ENCODE measurements around the gene BAIAP2. TPM values are rescaled to one million over a fixed set of nuclear protein-coding genes. Genes with fewer than 3 reads are reported as not detected.

The BAIAP2 gene
- total RNA-seq, 1 donor from 2014 or later = 6.8 TPM

DNA sequence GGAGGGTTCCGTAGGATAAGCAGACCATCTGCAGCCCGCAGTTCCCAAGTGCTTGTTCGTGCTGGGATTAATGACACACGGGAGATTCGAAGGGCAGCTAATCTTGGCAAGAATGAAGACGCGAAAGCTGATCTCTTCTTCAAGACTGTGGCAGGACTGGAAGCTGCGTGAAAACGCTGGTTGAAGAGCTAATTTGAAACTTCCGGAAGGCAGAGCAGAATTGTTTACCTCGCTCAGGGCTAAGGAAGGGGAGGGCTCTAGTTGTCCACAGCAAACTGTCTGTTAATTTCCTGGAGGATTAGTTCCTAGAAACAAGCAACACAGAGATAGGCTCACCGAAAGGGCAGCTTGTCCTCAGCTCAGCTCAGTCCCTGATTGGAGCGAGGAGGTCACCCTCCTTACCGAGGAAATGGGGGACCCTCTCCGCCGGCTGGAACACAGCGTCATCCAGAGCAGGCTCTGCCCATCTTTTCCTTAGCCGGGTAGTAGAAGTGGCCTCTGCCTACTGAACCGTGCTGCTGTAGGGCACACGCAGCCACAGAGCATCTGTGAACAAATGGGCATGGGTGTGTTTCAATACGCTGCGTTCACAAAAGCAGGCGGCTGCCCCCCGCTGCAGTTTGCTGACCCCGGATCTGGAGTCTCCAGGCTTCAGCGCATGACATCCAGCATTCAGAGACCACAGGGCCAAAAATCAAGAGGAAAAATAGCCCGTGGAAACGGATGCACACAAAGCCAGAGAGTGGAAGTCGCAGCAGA is 16.7 kb upstream of the BAIAP2 start:
- no peak for DNase-seq
- intact Hi-C loops (cut with micrococcal nuclease) = no loop called here
- Mint-ChIP-seq H3K4me3 (peak overlapping the region; percentile 82), H3K27me3 (no peaks in the 10 kb centered on the region), H3K27ac (peak overlapping the region; percentile 64), H3K9me3 (peaks cover 3% of the 10 kb centered on the region), H3K36me3 (ENCODE audit: low read depth) (no peaks in the 10 kb centered on the region), H3K4me1 (peaks cover 14% of the 10 kb centered on the region)
- peak; percentile 76 for ATAC-seq (ENCODE audit: low read depth)
- CTCF ChIA-PET = interaction anchor here (1.2 to 1.3 kb wide), 2 partner anchors 25 to 83 kb away, joined by 3 to 4 read pairs; no protein-coding TSS in a partner anchor
- TF ChIP-seq, protein P1, sequence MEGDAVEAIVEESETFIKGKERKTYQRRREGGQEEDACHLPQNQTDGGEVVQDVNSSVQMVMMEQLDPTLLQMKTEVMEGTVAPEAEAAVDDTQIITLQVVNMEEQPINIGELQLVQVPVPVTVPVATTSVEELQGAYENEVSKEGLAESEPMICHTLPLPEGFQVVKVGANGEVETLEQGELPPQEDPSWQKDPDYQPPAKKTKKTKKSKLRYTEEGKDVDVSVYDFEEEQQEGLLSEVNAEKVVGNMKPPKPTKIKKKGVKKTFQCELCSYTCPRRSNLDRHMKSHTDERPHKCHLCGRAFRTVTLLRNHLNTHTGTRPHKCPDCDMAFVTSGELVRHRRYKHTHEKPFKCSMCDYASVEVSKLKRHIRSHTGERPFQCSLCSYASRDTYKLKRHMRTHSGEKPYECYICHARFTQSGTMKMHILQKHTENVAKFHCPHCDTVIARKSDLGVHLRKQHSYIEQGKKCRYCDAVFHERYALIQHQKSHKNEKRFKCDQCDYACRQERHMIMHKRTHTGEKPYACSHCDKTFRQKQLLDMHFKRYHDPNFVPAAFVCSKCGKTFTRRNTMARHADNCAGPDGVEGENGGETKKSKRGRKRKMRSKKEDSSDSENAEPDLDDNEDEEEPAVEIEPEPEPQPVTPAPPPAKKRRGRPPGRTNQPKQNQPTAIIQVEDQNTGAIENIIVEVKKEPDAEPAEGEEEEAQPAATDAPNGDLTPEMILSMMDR (IDR thresholded peaks at IDR 0.05) = no peak
- POLR2A ChIA-PET = no interaction called here

DNA sequence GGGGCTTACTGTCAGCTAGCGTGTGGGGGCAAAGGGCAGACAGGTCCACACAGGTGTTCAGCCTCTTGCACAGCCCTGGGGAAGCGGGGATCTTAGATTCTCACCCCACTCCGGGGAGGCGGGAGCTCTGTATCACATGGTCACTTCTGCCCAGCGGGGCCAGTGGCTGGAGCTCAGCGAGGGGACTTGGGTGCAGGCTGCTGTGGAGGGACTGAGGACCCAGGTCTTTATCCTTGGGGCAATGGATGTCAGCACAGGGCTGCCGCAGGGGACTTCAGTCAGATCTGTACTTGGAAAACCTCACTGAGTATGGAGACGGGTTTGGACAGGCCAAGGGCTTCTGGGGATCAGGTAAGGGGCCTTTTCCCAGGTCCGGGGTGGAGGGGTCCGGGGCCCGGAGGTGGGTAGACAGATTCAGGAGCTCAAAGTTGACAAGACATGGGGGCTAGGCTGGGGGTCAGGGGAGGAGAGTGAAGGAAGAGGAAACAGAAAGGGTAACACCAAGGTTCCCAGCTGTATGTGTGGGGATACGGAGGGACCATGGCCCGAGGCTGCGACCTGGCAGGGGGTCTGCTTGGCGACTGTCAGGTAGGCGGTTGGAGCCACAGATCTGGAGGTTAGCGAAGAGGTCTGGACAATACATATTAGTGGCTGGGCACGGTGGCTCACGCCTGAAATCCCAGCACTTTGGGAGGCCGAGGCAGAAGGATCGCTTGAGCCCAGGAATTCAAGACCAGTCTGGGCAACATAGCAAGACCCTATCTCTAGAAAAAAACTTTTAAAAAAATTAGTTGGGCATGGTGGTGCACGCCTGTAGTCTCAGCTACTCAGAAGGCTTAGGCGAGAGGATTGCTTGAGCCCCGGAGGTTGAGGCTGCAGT is 15.1 kb upstream of the BAIAP2 start:
- Mint-ChIP-seq H3K27me3 (peaks cover 3% of the 10 kb centered on the region), H3K4me1 (peaks cover 18% of the 10 kb centered on the region), H3K36me3 (ENCODE audit: low read depth) (no peaks in the 10 kb centered on the region), H3K27ac (no peak overlapping the region), H3K4me3 (peak overlapping the region; percentile 19), H3K9me3 (peaks cover 3% of the 10 kb centered on the region)
- TF ChIP-seq, protein P1 (IDR thresholded peaks at IDR 0.05) = no peak
- CTCF ChIA-PET = interaction anchor here (0.5 to 1.6 kb wide), 2 partner anchors 31 to 579 kb away, joined by 3 to 6 read pairs; no protein-coding TSS in a partner anchor
- DNase-seq (no peak), ATAC-seq (ENCODE audit: low read depth) (no peak)
- POLR2A ChIA-PET = interaction anchor here (0.7 kb wide), 3 partner anchors 12 to 914 kb away, joined by 3 to 7 read pairs (median 5); no protein-coding TSS in a partner anchor
- intact Hi-C loops (cut with micrococcal nuclease) = no loop called here

DNA sequence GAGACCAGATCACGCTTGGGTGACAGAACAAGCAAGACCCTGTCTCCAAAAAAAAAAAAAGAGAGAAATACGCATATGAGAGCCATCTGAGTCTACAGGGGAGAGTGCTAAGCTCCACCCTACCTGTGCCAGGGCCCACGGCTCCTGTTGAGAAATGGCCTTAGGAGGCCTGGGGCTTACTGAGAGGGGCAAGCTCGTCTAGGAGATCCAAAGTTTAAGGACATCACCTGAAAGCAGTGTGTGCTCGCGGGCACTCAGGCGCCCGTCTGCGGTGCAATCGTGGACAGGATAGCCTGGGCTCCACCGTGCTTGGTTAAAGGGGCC is 14.5 kb upstream of the BAIAP2 start:
- no peaks in the 10 kb centered on the region for H3K36me3 Mint-ChIP-seq (ENCODE audit: low read depth)
- H3K4me1 Mint-ChIP-seq = peaks cover 18% of the 10 kb centered on the region
- ChIA-PET CTCF (interaction anchor here (0.5 to 1.6 kb wide), 2 partner anchors 32 to 580 kb away, joined by 3 to 6 read pairs; no protein-coding TSS in a partner anchor), POLR2A (interaction anchor here (0.5 to 0.7 kb wide), 2 partner anchors 25 to 77 kb away, joined by 4 to 5 read pairs; no protein-coding TSS in a partner anchor)
- H3K27ac Mint-ChIP-seq = no peak overlapping the region
- peaks cover 6% of the 10 kb centered on the region for H3K27me3 Mint-ChIP-seq
- intact Hi-C loops (cut with micrococcal nuclease) = no loop called here
- TF ChIP-seq, protein P1 (IDR thresholded peaks at IDR 0.05) = no peak
- DNase-seq = no peak
- no peak for ATAC-seq (ENCODE audit: low read depth)
- no peak overlapping the region for H3K4me3 Mint-ChIP-seq
- peaks cover 3% of the 10 kb centered on the region for H3K9me3 Mint-ChIP-seq

DNA sequence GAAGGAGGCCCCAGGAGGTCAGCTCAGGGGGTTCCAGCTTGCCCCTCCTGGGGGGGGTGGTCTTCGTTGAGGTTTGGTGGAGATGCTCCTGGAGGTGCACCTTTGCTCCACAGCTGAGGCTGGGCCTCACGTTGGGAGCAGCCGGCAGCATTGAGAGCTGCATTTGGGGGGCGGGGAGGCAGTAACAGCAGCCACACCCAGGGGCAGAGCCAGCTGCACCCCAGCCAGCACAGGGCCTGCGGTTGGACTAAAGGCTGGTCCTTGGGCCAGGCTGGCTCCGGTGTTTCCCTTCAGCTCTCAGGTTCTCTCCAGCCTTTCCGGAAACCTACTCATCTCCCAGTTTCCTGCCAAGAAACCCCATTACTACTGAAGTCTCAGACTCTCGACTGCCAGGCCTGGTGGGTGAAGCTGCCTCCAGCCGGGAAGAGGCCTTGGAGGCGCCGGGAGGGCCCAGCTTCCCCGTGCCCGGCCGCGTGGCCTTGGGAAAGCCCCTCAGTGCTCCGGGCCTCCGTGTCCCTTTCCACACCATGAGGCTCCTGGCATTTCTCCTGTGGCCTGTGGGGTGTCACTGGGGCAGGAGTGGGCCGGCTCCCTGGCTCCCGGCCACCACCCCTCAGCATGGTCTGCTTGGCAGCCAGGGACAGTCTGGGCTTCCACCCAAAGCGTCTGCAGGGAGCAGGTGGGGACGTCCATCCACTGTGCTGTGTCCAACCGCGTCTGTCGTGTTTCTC is 14.0 kb upstream of the BAIAP2 start:
- intact Hi-C loops (cut with micrococcal nuclease) = no loop called here
- no peak for ATAC-seq (ENCODE audit: low read depth)
- no peak for DNase-seq
- ChIA-PET CTCF (interaction anchor here (1.6 kb wide), 1 partner anchor 32 kb away, joined by 6 read pairs; no protein-coding TSS in a partner anchor), POLR2A (interaction anchor here (0.5 kb wide), 1 partner anchor 77 kb away, joined by 4 read pairs; no protein-coding TSS in a partner anchor)
- Mint-ChIP-seq H3K27ac (no peak overlapping the region), H3K36me3 (ENCODE audit: low read depth) (no peaks in the 10 kb centered on the region), H3K4me3 (no peak overlapping the region), H3K4me1 (peaks cover 18% of the 10 kb centered on the region), H3K9me3 (peaks cover 3% of the 10 kb centered on the region), H3K27me3 (peaks cover 6% of the 10 kb centered on the region)
- TF ChIP-seq, protein P1 (IDR thresholded peaks at IDR 0.05) = no peak

All from activated B cell treated with CpG ODN at 0.5 μM for 24 hours (primary cell).